A673 (cell line): Measurements from ENCODE around the gene LDB2. TPM values are rescaled to one million over a fixed set of nuclear protein-coding genes. Genes with fewer than 3 reads are reported as not detected.

Experiments used
- BruUV-seq: library from RNA; stranded (reverse); fragments of 400-500 nt; replicated peaks from 2 replicates; lab custom pipeline; 2021; lab: Mats Ljungman, UMichigan
- CTCF ChIA-PET: fragments of 300-600 bp; sonication (Branson Sonifier 250); formaldehyde crosslinking; loops from one replicate; lab custom pipeline; 2022; ENCODE audit warnings: antibody characterized with exemption; lab: Charles Lee
- POLR2A ChIA-PET: fragments of 300-600 bp; sonication (Branson Sonifier 250); formaldehyde crosslinking; loops from one replicate; lab custom pipeline; 2022; ENCODE audit warnings: antibody characterized with exemption; ENCODE audit not compliant: low non-redundant PET; lab: Charles Lee
- DNase-seq: peaks from one replicate; pipeline ENCODE4 v3.0.0-alpha.2; 2015; ENCODE audit warnings: low spot score
- H3K27ac ChIP-seq: fragments of 200-600 bp; sonication (generic); 2 replicates; pipeline ENCODE4 v1.5.1; 2016; ENCODE audit warnings: mixed run types, low read depth, mild to moderate bottlenecking, mixed read lengths, antibody characterized with exemption, low read length; ENCODE audit not compliant: poor library complexity, severe bottlenecking
- H3K27me3 ChIP-seq: fragments of 200-600 bp; sonication (generic); replicated peaks from 2 replicates; pipeline ENCODE4 v1.6.1; 2017; ENCODE audit warnings: mixed run types, low read depth, mild to moderate bottlenecking, mixed read lengths, antibody characterized with exemption, low read length; ENCODE audit not compliant: insufficient read depth, poor library complexity
- H3K36me3 ChIP-seq: fragments of 200-600 bp; sonication (generic); 2 replicates; pipeline ENCODE4 v1.6.1; 2016; ENCODE audit warnings: mixed run types, mild to moderate bottlenecking, mixed read lengths, antibody characterized with exemption, low read length; ENCODE audit not compliant: insufficient read depth, poor library complexity, severe bottlenecking
- H3K4me1 ChIP-seq: fragments of 200-600 bp; sonication (generic); 2 replicates; pipeline ENCODE4 v1.6.1; 2017; ENCODE audit warnings: mixed run types, mild to moderate bottlenecking, mixed read lengths, antibody characterized with exemption, low read length; ENCODE audit not compliant: insufficient read depth, poor library complexity, severe bottlenecking
- H3K4me3 ChIP-seq: fragments of 200-600 bp; sonication (generic); 2 replicates; pipeline ENCODE4 v1.5.1; 2016; ENCODE audit warnings: low read depth, mixed run types, mild to moderate bottlenecking, mixed read lengths, low read length; ENCODE audit not compliant: poor library complexity, severe bottlenecking
- H3K9me3 ChIP-seq: fragments of 200-600 bp; sonication (generic); 2 replicates; pipeline ENCODE4 v1.6.1; 2016; ENCODE audit warnings: mixed run types, low read depth, mild to moderate bottlenecking, mixed read lengths, antibody characterized with exemption, low read length; ENCODE audit not compliant: poor library complexity, severe bottlenecking
- CTCF ChIP-seq: fragments of 300-800, 200-600 bp; sonication (generic); conservative IDR thresholded peaks from 2 replicates; pipeline ENCODE4 v1.5.1; 2017; ENCODE audit warnings: low read depth, mild to moderate bottlenecking, antibody characterized with exemption, low read length, moderate library complexity, mixed read lengths
- EZH2 ChIP-seq: fragments of 200-600 bp; sonication (generic); IDR thresholded peaks from 2 replicates; pipeline ENCODE4 v1.6.1; 2017; ENCODE audit warnings: borderline replicate concordance, low read depth, mild to moderate bottlenecking, mixed read lengths, antibody characterized with exemption, low read length; ENCODE audit not compliant: poor library complexity, severe bottlenecking
- intact Hi-C: fragments of 100-400 bp; cut with micrococcal nuclease; formaldehyde crosslinking; loops from one replicate; pipeline ENCODE4 v1.10.0; 2022; ENCODE audit not compliant: unreplicated experiment
- total RNA-seq: library from RNA; stranded (reverse); gene quantifications from 2 replicates; pipeline ENCODE4 v1.2.3, GENCODE V29; 2021

The LDB2 gene
- total RNA-seq, 1 experiment from 2014 or later, result 47.4 TPM

- intact Hi-C loops, result no loop called here
- H3K36me3 ChIP-seq, result no peaks in the 10 kb centered on the region
- TF ChIP-seq CTCF, result no peak
- no peak for TF ChIP-seq EZH2
- BruUV-seq, result no TSS peak
- H3K27me3 ChIP-seq, result no peaks in the 10 kb centered on the region
- H3K4me3 ChIP-seq, result no peak overlapping the region
- no peak overlapping the region for H3K27ac ChIP-seq
- ChIA-PET POLR2A (no interaction called here), CTCF (no interaction called here)
- H3K9me3 ChIP-seq, result no peaks in the 10 kb centered on the region
- H3K4me1 ChIP-seq, result no peaks in the 10 kb centered on the region
- DNase-seq, result no peak
Measured at GRCh38 chr4:16573206-16573605, 325.2 kb downstream of the LDB2 start.

GRCh38 chr4:16572631-16573030, 325.8 kb downstream of the LDB2 start:
- POLR2A ChIA-PET, result no interaction called here

GRCh38 chr4:16572161-16572560, 326.3 kb downstream of the LDB2 start:
- Histone ChIP-seq H3K4me3 (no peak overlapping the region), H3K36me3 (no peaks in the 10 kb centered on the region), H3K27ac (no peak overlapping the region), H3K27me3 (no peaks in the 10 kb centered on the region), H3K4me1 (no peaks in the 10 kb centered on the region), H3K9me3 (no peaks in the 10 kb centered on the region)
- intact Hi-C loops, result no loop called here
- POLR2A ChIA-PET, result no interaction called here
- no TSS peak for BruUV-seq
- DNase-seq, result no peak
- CTCF ChIA-PET, result no interaction called here
- TF ChIP-seq CTCF (no peak), EZH2 (no peak)

More at GRCh38 chr4:16572631-16573030, 325.8 kb downstream of the LDB2 start:
- TF ChIP-seq EZH2 (no peak), CTCF (no peak)
- CTCF ChIA-PET, result no interaction called here
- Histone ChIP-seq H3K4me3 (no peak overlapping the region), H3K27ac (no peak overlapping the region), H3K27me3 (no peaks in the 10 kb centered on the region), H3K36me3 (no peaks in the 10 kb centered on the region), H3K4me1 (no peaks in the 10 kb centered on the region), H3K9me3 (no peaks in the 10 kb centered on the region)
- BruUV-seq, result no TSS peak
- intact Hi-C loops, result no loop called here
- no peak for DNase-seq
